Choroid plexus epithelial cell (primary cell): ENCODE measurements around the gene DAB1.

ENCODE experiments used
- DNase-seq: peaks from one replicate; pipeline ENCODE4 v3.0.0-alpha.2; 2010; ENCODE audit warnings: low read depth
- H3K4me3 ChIP-seq: 2 replicates; pipeline ENCODE4 v1.5.1; 2011; ENCODE audit warnings: low read depth, mild to moderate bottlenecking, control low read depth, low read length, moderate library complexity
- TF ChIP-seq, protein P1 (sequence below): conservative IDR thresholded peaks from 2 replicates; pipeline ENCODE4 v1.5.1; 2011; ENCODE audit warnings: low read depth, mild to moderate bottlenecking, control low read depth, inconsistent platforms, low read length, moderate library complexity

Gene DAB1

DNA sequence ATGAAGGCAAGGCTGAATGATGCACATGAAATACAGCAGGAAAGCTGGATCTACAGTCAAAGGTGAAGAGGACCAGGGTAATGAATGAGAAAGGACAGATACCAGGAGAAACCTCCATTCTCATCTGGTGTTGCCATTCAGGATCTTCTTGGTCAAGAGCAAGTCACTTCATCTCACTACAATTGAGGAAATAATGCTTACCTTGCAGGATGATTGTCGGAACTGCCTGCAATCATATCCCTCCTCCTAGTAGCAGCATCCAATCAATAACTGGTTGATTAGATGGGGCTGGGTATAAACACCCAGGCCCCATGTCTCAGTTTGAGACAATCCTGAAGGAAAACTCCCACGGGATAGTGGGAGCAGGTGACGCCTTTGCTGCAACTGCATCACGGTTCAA, 263.3 kb downstream of the DAB1 start:
- no peak for DNase-seq
- TF ChIP-seq, protein P1, sequence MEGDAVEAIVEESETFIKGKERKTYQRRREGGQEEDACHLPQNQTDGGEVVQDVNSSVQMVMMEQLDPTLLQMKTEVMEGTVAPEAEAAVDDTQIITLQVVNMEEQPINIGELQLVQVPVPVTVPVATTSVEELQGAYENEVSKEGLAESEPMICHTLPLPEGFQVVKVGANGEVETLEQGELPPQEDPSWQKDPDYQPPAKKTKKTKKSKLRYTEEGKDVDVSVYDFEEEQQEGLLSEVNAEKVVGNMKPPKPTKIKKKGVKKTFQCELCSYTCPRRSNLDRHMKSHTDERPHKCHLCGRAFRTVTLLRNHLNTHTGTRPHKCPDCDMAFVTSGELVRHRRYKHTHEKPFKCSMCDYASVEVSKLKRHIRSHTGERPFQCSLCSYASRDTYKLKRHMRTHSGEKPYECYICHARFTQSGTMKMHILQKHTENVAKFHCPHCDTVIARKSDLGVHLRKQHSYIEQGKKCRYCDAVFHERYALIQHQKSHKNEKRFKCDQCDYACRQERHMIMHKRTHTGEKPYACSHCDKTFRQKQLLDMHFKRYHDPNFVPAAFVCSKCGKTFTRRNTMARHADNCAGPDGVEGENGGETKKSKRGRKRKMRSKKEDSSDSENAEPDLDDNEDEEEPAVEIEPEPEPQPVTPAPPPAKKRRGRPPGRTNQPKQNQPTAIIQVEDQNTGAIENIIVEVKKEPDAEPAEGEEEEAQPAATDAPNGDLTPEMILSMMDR, result no peak
- H3K4me3 ChIP-seq, result no peak overlapping the region

DNA sequence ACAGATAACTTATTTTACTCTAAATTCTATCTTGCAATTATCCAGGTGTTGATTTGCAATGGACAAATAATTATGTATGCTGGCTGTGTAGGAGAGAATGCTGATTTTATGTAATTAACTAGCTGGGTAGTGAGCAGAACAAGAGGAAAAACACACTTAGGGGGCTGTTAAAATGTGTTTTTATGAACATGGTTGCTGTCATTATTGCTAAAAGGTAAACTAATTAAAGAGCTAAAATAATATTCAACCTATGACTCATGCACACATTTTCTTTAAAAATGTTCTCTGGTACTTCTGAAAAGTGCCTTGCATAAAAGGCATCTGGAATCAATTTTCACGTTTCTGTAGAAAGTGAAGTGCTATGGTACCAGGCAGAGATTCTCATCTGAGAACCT, 265.3 kb downstream of the DAB1 start:
- no peak for DNase-seq
- no peak overlapping the region for H3K4me3 ChIP-seq
- TF ChIP-seq, protein P1, result no peak

DNA sequence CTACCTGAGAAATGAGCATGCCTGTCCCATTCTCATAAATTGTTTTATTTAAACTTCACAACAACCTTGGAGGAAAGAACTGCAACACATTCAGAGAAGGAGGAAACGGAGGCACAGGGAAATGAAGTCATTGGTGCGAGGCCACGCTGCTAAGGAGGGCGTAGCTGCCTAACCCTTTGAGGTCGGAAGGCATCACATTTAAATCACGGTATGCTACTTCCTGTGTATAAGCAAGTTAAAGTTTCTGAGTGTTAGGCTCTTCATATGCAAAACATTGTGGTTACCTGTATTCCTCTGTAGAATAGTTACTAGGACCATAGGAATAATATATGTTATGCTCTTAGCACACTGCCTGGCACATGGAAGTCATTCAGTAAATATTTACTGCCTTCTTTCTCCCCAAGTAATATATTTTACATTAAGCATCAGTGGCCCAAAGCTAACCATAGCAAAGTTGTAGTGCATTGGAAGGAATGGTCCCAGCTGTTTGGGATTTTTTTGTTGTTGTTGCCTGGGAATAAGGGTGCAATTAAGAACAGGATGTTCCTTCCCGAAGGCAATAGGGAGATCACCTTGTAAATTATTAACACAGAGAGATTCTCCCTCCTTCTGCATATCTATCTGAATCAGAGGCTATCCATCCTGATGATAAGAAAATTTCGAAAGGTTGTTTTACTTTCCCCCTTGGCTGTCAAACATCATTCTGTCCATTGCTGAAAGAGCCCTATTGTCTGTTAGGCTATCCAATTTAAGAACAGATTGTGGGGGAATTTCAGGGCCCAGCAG, 265.8 kb downstream of the DAB1 start:
- H3K4me3 ChIP-seq, result no peak overlapping the region
- no peak for DNase-seq
- TF ChIP-seq, protein P1, result no peak

DNA sequence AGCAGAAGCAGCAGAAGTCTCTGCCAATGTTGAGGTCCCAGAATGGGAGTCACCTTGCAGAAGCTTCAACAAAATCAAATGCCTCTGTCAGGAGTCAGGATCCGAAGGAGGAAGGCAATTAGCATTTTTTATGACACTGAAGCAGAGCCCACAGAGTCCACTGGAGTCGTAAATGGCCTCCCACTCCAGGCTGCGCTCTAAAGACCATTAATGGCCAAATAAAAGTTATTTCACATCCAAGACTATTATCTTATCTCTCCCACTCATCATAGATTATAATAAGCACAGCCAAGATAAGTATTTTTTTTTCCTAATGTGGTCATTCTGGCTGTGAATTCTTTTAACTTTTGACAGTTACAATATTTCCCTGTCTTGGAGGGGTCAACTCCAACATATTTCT, 267.0 kb downstream of the DAB1 start:
- no peak overlapping the region for H3K4me3 ChIP-seq
- TF ChIP-seq, protein P1, result no peak
- DNase-seq, result no peak

DNA sequence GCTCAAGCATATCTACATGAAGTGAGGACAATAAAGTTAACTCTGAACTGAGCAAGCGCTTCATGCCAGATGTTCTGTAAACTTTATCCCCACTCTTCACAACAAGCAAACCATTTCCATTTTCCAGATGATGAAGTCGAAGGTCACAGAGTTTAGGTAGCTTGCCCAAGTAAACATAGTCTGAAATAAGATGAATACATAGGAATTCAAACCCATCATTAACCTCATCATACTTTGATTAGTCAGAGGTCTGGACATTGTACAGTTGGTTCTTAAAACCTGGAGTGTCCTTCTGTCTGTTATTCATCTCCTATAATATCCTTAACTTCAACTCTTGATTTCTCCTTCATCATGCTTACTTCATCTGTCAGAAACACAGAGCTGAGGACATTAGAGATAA, 277.8 kb downstream of the DAB1 start:
- DNase-seq, result no peak
- TF ChIP-seq, protein P1, result no peak
- H3K4me3 ChIP-seq, result no peak overlapping the region

DNA sequence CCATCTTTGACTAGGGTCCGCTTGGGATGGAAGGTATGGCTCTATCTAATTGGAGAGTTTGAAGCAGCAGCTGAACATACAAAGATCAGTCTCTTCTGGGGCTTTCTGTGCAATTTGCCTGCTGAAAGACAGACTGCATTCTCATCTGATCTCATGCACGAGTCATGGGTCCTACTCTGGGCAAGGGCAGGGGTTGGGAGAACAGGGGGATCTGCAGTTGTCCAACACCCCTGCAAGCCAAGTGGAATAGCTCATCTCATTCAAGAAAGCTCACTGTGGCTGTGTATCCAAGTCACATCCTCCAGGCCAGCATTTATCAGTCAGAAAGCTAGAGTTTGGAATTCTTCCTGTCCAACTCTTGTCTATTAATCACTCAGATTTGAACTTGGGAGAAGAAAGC, 280.9 kb downstream of the DAB1 start:
- TF ChIP-seq, protein P1, result no peak
- DNase-seq, result no peak
- no peak overlapping the region for H3K4me3 ChIP-seq

DNA sequence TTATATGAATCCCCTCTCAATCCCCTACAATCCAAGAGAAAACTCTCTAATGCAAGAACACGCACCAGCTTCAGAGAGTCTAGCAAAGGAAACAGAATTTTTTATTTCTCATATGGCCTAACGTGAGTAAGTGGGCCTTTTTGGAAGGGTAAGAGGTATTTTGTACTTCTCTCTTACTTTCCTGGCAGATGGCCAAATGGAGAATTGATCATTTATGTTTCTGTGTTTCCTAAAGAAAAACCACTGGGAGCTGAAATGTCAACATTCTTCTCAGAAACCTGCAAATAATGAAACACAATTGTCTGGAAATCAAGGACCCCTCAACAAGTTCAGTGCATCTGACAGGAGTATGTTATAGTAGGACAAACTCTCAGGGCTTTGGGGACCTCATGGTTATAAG, 281.7 kb downstream of the DAB1 start:
- H3K4me3 ChIP-seq, result no peak overlapping the region
- TF ChIP-seq, protein P1, result no peak
- no peak for DNase-seq
